Progenitor cell of endocrine pancreas (in vitro differentiated cells): ENCODE data around the gene RNF31. TPM values are rescaled to one million over a fixed set of nuclear protein-coding genes. Genes with fewer than 3 reads are reported as not detected.
A peak's percentile ranks its signal among the peaks of the same experiment; 100 is the strongest.

Source experiments
- DNase-seq: peaks from one replicate; pipeline ENCODE4 v3.0.0; 2021; ENCODE audit warnings: low spot score; ENCODE audit not compliant: unreplicated experiment
- H3K27ac Mint-ChIP-seq: 2 replicates; pipeline ENCODE4 v1.8.0; 2021; ENCODE audit warnings: mild to moderate bottlenecking, moderate library complexity, mixed read lengths
- H3K27me3 Mint-ChIP-seq: 2 replicates; pipeline ENCODE4 v1.8.0; 2021; ENCODE audit warnings: mixed read lengths
- H3K36me3 Mint-ChIP-seq: 2 replicates; pipeline ENCODE4 v1.8.0; 2022; ENCODE audit warnings: mixed read lengths; ENCODE audit not compliant: insufficient read depth
- H3K4me1 Mint-ChIP-seq: 2 replicates; pipeline ENCODE4 v1.8.0; 2021; ENCODE audit warnings: low read depth, mixed read lengths
- H3K4me3 Mint-ChIP-seq: 2 replicates; pipeline ENCODE4 v1.8.0; 2021; ENCODE audit warnings: low read depth, mild to moderate bottlenecking, moderate library complexity, mixed read lengths
- H3K9me3 Mint-ChIP-seq: 2 replicates; pipeline ENCODE4 v1.8.0; 2021; ENCODE audit warnings: low read depth, mixed read lengths
- total RNA-seq: library from RNA; stranded (reverse); gene quantifications from 2 replicates; pipeline ENCODE4 v1.2.1, GENCODE V29; 2021
- TF ChIP-seq, protein P1 (sequence below): fragments of 200-600 bp; sonication (generic); IDR thresholded peaks from one replicate; pipeline ENCODE4 v1.5.0; 2021; ENCODE audit warnings: antibody characterized with exemption, mild to moderate bottlenecking; ENCODE audit not compliant: unreplicated experiment

The RNF31 gene
- total RNA-seq, 1 donor from 2014 or later, result 104 TPM

DNA sequence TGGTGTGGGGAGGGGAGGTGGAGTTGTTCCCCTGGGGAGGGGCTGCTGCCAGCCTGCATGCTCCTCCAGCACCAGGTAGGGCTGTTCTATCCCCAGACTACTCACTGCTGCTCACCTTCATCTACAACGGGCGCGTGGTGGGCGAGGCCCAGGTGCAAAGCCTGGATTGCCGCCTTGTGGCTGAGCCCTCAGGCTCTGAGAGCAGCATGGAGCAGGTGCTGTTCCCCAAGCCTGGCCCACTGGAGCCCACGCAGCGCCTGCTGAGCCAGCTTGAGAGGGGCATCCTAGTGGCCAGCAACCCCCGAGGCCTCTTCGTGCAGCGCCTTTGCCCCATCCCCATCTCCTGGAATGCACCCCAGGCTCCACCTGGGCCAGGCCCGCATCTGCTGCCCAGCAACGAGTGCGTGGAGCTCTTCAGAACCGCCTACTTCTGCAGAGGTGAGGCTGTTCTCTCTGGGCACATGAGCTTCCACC is 17.3 kb downstream of the RNF31 start:
- no peak for DNase-seq
- Mint-ChIP-seq H3K27ac (no peak overlapping the region), H3K4me1 (peaks cover 16% of the 10 kb centered on the region), H3K36me3 (peaks cover 27% of the 10 kb centered on the region), H3K4me3 (no peak overlapping the region), H3K9me3 (no peaks in the 10 kb centered on the region), H3K27me3 (no peaks in the 10 kb centered on the region)
- TF ChIP-seq, protein P1, sequence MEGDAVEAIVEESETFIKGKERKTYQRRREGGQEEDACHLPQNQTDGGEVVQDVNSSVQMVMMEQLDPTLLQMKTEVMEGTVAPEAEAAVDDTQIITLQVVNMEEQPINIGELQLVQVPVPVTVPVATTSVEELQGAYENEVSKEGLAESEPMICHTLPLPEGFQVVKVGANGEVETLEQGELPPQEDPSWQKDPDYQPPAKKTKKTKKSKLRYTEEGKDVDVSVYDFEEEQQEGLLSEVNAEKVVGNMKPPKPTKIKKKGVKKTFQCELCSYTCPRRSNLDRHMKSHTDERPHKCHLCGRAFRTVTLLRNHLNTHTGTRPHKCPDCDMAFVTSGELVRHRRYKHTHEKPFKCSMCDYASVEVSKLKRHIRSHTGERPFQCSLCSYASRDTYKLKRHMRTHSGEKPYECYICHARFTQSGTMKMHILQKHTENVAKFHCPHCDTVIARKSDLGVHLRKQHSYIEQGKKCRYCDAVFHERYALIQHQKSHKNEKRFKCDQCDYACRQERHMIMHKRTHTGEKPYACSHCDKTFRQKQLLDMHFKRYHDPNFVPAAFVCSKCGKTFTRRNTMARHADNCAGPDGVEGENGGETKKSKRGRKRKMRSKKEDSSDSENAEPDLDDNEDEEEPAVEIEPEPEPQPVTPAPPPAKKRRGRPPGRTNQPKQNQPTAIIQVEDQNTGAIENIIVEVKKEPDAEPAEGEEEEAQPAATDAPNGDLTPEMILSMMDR, result no peak

DNA sequence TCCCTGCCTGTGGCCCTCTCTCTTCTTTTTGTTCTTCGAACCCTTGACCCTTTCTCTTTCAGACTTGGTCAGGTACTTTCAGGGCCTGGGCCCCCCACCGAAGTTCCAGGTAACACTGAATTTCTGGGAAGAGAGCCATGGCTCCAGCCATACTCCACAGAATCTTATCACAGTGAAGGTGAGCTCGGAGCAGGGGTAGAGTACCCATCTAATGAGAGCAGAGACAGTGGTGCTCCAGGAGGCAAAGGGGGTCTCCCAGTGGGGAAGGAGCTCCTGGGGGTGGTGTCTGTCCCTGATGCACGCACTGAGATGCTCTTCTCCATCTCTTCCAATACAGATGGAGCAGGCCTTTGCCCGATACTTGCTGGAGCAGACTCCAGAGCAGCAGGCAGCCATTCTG is 18.5 kb downstream of the RNF31 start:
- TF ChIP-seq, protein P1, result no peak
- H3K36me3 Mint-ChIP-seq, result peaks cover 21% of the 10 kb centered on the region
- no peak overlapping the region for H3K27ac Mint-ChIP-seq
- no peak for DNase-seq
- no peaks in the 10 kb centered on the region for H3K9me3 Mint-ChIP-seq
- H3K4me3 Mint-ChIP-seq, result no peak overlapping the region
- H3K27me3 Mint-ChIP-seq, result no peaks in the 10 kb centered on the region
- peaks cover 15% of the 10 kb centered on the region for H3K4me1 Mint-ChIP-seq

DNA sequence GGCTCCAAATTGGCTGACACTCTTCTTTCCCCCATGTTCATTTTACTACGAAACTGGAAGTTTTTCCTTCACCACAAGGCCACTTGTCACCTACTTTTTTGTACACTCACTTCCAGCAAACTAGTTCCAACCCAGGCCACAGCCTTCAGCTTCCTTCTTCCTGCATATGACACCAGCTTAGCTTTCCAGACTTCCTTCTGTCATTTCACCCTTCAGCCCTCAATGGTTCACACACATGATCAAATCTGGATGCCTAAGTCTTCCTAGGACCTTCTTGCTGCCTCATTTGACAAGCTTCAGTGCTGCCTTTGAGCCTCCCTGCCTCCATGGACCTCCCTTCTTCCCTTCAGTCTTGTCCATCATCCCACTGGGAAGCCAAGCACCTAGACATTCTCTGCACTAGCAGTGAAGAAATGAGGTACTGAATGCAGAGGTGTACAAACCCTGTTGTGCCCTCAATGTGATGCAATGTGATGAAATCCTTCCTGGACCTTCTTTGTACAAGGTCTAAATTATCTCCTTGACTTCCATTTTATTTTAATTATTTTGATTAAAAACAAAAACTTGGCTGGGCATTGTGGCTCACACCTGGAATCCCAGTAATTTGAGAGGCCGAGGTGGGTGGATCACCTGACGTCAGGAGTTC is 20.3 kb downstream of the RNF31 start:
- H3K27me3 Mint-ChIP-seq, result no peaks in the 10 kb centered on the region
- TF ChIP-seq, protein P1, result no peak
- H3K36me3 Mint-ChIP-seq, result peaks cover 21% of the 10 kb centered on the region
- no peak overlapping the region for H3K4me3 Mint-ChIP-seq
- no peaks in the 10 kb centered on the region for H3K9me3 Mint-ChIP-seq
- H3K4me1 Mint-ChIP-seq, result peaks cover 5% of the 10 kb centered on the region
- H3K27ac Mint-ChIP-seq, result peak overlapping the region; percentile 73
- DNase-seq, result no peak

DNA sequence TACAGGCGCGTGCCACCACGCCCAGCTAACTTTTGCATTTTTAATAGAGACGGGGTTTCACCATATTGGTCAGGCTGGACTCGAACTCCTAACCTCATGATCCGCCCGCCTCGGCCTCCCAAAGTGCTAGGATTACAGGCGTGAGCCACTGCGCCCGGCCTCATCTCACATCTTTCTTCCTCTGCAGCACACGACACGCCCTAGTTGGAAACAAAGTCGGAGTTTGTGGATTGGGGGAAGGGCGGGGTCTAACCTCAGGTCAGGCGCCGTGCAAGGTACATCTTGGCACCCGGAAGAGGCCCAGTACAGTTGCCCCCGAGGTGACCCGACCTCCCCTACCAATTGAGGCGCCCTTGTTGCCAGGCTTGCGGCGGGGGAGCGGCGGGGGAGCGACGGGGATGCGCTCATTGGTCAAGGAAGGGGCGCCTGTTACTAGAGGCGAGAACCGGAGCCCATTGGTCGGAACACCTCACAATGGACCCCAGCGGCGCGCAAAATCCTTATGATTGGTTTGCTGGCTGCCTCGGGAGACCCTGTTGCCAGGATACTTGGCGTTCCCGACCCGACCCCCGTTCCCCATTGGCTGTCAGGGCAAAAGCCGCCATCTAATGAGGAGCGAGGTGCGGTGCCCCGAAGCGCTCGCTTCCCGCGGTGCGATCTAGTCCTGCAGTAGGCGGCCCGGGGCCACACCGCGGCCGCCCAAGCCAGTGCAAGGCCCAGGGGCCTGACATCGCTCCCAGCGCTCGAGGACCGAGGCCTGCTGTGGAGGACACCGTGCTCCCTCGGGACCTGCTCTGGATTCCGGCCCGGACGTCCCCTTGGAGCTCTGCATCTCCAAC is 24.3 kb downstream of the RNF31 start, which contains the start of gene REC8:
Gene REC8, plus strand, starts transcription at position 659 of the 839 bp plus-strand sequence. CDS start 473 bp downstream, outside the sequence.
- H3K4me3 Mint-ChIP-seq, result peak within 1 kb of the TSS; percentile 89
- TF ChIP-seq, protein P1, result no peak
- DNase-seq, result peak; percentile 96
- H3K27me3 Mint-ChIP-seq, result no peaks in the 10 kb centered on the region
- peaks cover 25% of the 10 kb centered on the region for H3K36me3 Mint-ChIP-seq
- H3K9me3 Mint-ChIP-seq, result no peaks in the 10 kb centered on the region
- H3K4me1 Mint-ChIP-seq, result peaks cover 19% of the 10 kb centered on the region
- peak within 1 kb of the TSS; percentile 96 for H3K27ac Mint-ChIP-seq

DNA sequence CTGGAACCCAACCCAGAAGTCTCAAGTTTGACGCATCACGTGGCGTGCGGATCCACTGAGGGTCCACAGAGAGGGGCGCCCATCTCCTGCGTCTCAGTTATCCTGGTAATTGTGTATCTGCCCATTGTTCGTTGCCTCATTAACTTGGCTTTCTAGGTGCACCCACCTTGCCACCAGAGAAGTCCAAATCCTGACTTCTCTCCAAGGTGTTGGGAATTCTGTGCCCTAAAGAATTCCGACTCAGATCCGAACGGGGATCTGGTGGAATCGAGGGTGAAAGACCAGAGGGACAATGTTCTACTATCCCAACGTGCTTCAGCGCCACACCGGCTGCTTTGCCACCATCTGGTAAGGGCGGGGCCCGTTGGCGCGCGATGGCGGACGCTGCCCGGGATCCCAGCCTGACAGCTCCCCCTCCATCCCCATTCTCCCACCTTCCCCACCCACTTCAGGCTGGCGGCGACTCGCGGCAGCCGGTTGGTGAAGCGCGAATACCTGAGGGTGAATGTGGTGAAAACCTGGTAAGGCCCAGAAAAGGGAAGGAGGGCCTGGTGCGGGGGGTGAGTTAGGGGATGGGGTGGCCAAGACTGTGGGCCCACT is 25.1 kb downstream of the RNF31 start:
- H3K27ac Mint-ChIP-seq, result peak overlapping the region; percentile 96
- TF ChIP-seq, protein P1, result no peak
- H3K9me3 Mint-ChIP-seq, result no peaks in the 10 kb centered on the region
- no peaks in the 10 kb centered on the region for H3K27me3 Mint-ChIP-seq
- peak overlapping the region; percentile 89 for H3K4me3 Mint-ChIP-seq
- H3K4me1 Mint-ChIP-seq, result peaks cover 22% of the 10 kb centered on the region
- no peak for DNase-seq
- H3K36me3 Mint-ChIP-seq, result peaks cover 27% of the 10 kb centered on the region
